Keratinocyte (primary cell): ENCODE data around the gene NEURL1.

Source experiments
- EZH2 ChIP-seq: IDR thresholded peaks from one replicate; pipeline ENCODE4 v1.6.1; 2012; ENCODE audit warnings: inconsistent platforms, mild to moderate bottlenecking, low read length, moderate library complexity
- TF ChIP-seq, protein P1 (sequence below), 3 experiments: IDR thresholded peaks in 1 of 3; conservative IDR thresholded peaks in 1 of 3; optimal IDR thresholded peaks in 1 of 3; 2 replicates in 2 of 3; 3 replicates in 1 of 3; pipeline versions ENCODE3 to v1.5.1; 2011; ENCODE audit warnings: low read length in 3 of 3, mild to moderate bottlenecking in 3 of 3, moderate library complexity in 2 of 3, control low read depth in 1 of 3, inconsistent platforms in 1 of 3; ENCODE audit not compliant: insufficient read depth in 2 of 3; ENCODE audit errors: extremely low read depth in 1 of 3

DNA sequence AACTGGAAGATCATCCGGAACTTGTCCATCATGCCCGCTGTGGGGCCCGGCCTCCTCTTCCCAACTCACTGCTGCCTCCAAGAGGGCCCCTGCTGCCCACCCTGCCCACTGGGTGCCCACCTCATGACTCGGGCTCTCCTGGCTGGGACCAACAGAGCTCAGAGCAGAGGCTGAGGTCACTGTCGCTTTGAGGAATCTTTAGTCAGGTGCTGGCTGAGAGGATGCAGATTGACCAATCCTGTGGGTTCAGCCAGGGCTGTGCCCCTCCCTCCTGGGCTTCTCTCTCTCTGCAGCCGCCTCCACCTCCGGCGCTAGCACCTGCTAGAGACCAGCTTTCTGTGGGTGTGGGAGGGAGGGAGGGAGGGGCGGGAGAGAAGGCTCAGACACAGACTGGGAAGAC lies 34.8 kb upstream of the NEURL1 start, which contains the start of gene CALHM1:
- TF ChIP-seq, protein P1, sequence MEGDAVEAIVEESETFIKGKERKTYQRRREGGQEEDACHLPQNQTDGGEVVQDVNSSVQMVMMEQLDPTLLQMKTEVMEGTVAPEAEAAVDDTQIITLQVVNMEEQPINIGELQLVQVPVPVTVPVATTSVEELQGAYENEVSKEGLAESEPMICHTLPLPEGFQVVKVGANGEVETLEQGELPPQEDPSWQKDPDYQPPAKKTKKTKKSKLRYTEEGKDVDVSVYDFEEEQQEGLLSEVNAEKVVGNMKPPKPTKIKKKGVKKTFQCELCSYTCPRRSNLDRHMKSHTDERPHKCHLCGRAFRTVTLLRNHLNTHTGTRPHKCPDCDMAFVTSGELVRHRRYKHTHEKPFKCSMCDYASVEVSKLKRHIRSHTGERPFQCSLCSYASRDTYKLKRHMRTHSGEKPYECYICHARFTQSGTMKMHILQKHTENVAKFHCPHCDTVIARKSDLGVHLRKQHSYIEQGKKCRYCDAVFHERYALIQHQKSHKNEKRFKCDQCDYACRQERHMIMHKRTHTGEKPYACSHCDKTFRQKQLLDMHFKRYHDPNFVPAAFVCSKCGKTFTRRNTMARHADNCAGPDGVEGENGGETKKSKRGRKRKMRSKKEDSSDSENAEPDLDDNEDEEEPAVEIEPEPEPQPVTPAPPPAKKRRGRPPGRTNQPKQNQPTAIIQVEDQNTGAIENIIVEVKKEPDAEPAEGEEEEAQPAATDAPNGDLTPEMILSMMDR (optimal IDR thresholded peaks at IDR 0.05 in 1 of 3, IDR thresholded peaks at IDR 0.05 in 1 of 3, conservative IDR thresholded peaks at IDR 0.05 in 1 of 3; ENCODE audit: extremely low read depth in 1 of 3, insufficient read depth in 2 of 3, low read length in 3 of 3): no peak
- TF ChIP-seq EZH2: no peak
